HepG2 (cell line): ENCODE measurements around the gene DGCR8. TPM values are rescaled to one million over a fixed set of nuclear protein-coding genes. Genes with fewer than 3 reads are reported as not detected.
A peak's percentile ranks its signal among the peaks of the same experiment; 100 is the strongest.

Source experiments
- ATAC-seq: fragments of 200-7000 bp; cut with Tn5 transposase; 3 replicates; pipeline ENCODE4 v1.9.1; 2020; ENCODE audit warnings: mild to moderate bottlenecking, moderate library complexity
- BruUV-seq: library from RNA; stranded (reverse); fragments of 400-500 nt; replicated peaks from 2 replicates; lab custom pipeline; 2021; lab: Mats Ljungman, UMichigan
- CTCF ChIA-PET: fragments of 300-600 bp; formaldehyde crosslinking; extraction: SDS; loops from one replicate; lab custom pipeline; 2021; ENCODE audit warnings: low total read pairs, inconsistent platforms, low intra/inter-chr PET ratio; lab: Yijun Ruan, JAX
- POLR2A ChIA-PET: fragments of 350-600 bp; sonication (Branson Sonifier 250); formaldehyde crosslinking; loops from one replicate; lab custom pipeline; 2020; ENCODE audit warnings: antibody characterized with exemption, inconsistent platforms; lab: Yijun Ruan, JAX
- DNase-seq: peaks from one replicate; pipeline ENCODE4 v3.0.0-alpha.2; 2015; ENCODE audit warnings: low spot score
- FAIRE-seq: peaks from 3 replicates; lab custom pipeline; 2011; peaks lifted over from hg19 to GRCh38; lab: Jason Lieb, UNC
- H2AFZ ChIP-seq: one replicate; pipeline ENCODE4 v1.6.1; 2011; ENCODE audit warnings: low read length, inconsistent platforms
- H3K27ac ChIP-seq: fragments of 300-600 bp; 3 replicates; pipeline ENCODE4 v1.8.0; 2011; ENCODE audit warnings: mixed run types, mild to moderate bottlenecking, mixed read lengths, low read length, inconsistent platforms; ENCODE audit not compliant: insufficient read depth; ENCODE audit errors: extremely low read length
- H3K27me3 ChIP-seq, 2 experiments: fragments of 200-600 bp in 1 of 2; 2 replicates in 1 of 2; 3 replicates in 1 of 2; pipeline versions ENCODE4 v1.6.0 to v1.8.0; 2011; ENCODE audit warnings: low read length in 2 of 2, mild to moderate bottlenecking in 2 of 2, moderate library complexity in 2 of 2, inconsistent platforms in 1 of 2; ENCODE audit not compliant: insufficient read depth in 2 of 2, control insufficient read depth in 1 of 2
- H3K36me3 ChIP-seq, 2 experiments: fragments of 200-600 bp in 1 of 2; replicated peaks in 1 of 2; 2 replicates in 1 of 2; 3 replicates in 1 of 2; pipeline versions ENCODE4 v1.5.1 to v1.8.0; 2011; ENCODE audit warnings: low read length in 2 of 2, inconsistent platforms in 1 of 2; ENCODE audit not compliant: insufficient read depth in 2 of 2, control insufficient read depth in 1 of 2
- H3K4me1 ChIP-seq: 2 replicates; pipeline ENCODE4 v1.5.1; 2012; ENCODE audit warnings: low read length, inconsistent platforms; ENCODE audit not compliant: insufficient read depth
- H3K4me2 ChIP-seq: 2 replicates; pipeline ENCODE4 v1.6.0; 2011; ENCODE audit warnings: low read depth, low read length, inconsistent platforms
- H3K4me3 ChIP-seq, 3 experiments: fragments of 200-600 bp in 1 of 3; sonication (generic), shearing (Covaris generic) in 1 of 3; replicated peaks in 1 of 3; 2 replicates each; pipeline ENCODE4 v1.5.1; 2011 to 2016; ENCODE audit warnings: low read length in 3 of 3, inconsistent platforms in 2 of 3, low read depth in 2 of 3, mild to moderate bottlenecking in 2 of 3, control low read depth in 1 of 3, mixed read lengths in 1 of 3; ENCODE audit not compliant: insufficient read depth in 1 of 3
- H3K79me2 ChIP-seq: one replicate; pipeline ENCODE4 v1.6.1; 2011; ENCODE audit warnings: low read length, inconsistent platforms; ENCODE audit not compliant: insufficient read depth
- H3K9ac ChIP-seq: 2 replicates; pipeline ENCODE4 v1.6.0; 2011; ENCODE audit warnings: mild to moderate bottlenecking, low read depth, low read length, inconsistent platforms; ENCODE audit not compliant: insufficient read depth
- H3K9me3 ChIP-seq: 2 replicates; pipeline ENCODE4 v1.5.1; 2012; ENCODE audit warnings: mild to moderate bottlenecking, low read length
- H4K20me1 ChIP-seq: 2 replicates; pipeline ENCODE4 v1.6.0; 2011; ENCODE audit warnings: inconsistent platforms, mild to moderate bottlenecking, low read length, moderate library complexity; ENCODE audit not compliant: insufficient read depth
- FOXA1 ChIP-seq, 2 experiments: fragments of 450-650 bp in 1 of 2; sonication (generic) in 1 of 2; formaldehyde crosslinking in 1 of 2; IDR thresholded peaks; 2 replicates each; pipeline versions ENCODE4 v1.4.0 to v1.6.1; 2016 to 2020; ENCODE audit warnings: missing genetic modification reagents in 1 of 2
- HOXA3 ChIP-seq: sonication (generic); formaldehyde crosslinking; IDR thresholded peaks from 2 replicates; pipeline ENCODE4 v1.5.0; 2020; ENCODE audit warnings: missing genetic modification reagents
- IRF2 ChIP-seq: IDR thresholded peaks from 2 replicates; pipeline ENCODE4 v1.6.1; 2018; ENCODE audit warnings: missing genetic modification reagents, missing compliant biosample characterization
- MTF2 ChIP-seq: sonication (generic); formaldehyde crosslinking; IDR thresholded peaks from 2 replicates; pipeline ENCODE4 v1.5.0; 2020; ENCODE audit warnings: missing genetic modification reagents, borderline replicate concordance
- MXI1 ChIP-seq: IDR thresholded peaks from 3 replicates; pipeline ENCODE4 v1.6.1; 2012; ENCODE audit warnings: low read depth, low read length, inconsistent platforms, borderline replicate concordance
- RBM39 ChIP-seq: fragments of 200-400 bp; formaldehyde crosslinking; IDR thresholded peaks from one replicate; pipeline ENCODE4 v1.6.1; 2018; ENCODE audit warnings: antibody characterized with exemption, mild to moderate bottlenecking, low read depth, low read length; ENCODE audit not compliant: poor library complexity, severe bottlenecking
- SRSF9 ChIP-seq: fragments of 200-400 bp; formaldehyde crosslinking; IDR thresholded peaks from 2 replicates; pipeline ENCODE4 v1.6.1; 2018; ENCODE audit warnings: borderline replicate concordance, mild to moderate bottlenecking, low read depth, low read length; ENCODE audit not compliant: insufficient read depth, poor library complexity, severe bottlenecking
- TCF12 ChIP-seq, 2 experiments: fragments of 450-650 bp in 1 of 2; sonication (generic) in 1 of 2; formaldehyde crosslinking in 1 of 2; IDR thresholded peaks; 2 replicates each; pipeline versions ENCODE4 v1.6.1 to v1.8.0; 2017 to 2022; ENCODE audit warnings: antibody characterized with exemption in 1 of 2, mild to moderate bottlenecking in 1 of 2, missing genetic modification reagents in 1 of 2, moderate library complexity in 1 of 2
- ZNF280B ChIP-seq: sonication (generic); formaldehyde crosslinking; IDR thresholded peaks from 2 replicates; pipeline ENCODE4 v1.5.0; 2020; ENCODE audit warnings: missing genetic modification reagents, mild to moderate bottlenecking, borderline replicate concordance
- ZNF33B ChIP-seq: sonication (generic); formaldehyde crosslinking; IDR thresholded peaks from 2 replicates; pipeline ENCODE4 v1.5.1; 2020; ENCODE audit warnings: mild to moderate bottlenecking, missing genetic modification reagents
- ZNF563 ChIP-seq: sonication (generic); formaldehyde crosslinking; IDR thresholded peaks from 2 replicates; pipeline ENCODE4 v1.8.0; 2022; ENCODE audit warnings: mild to moderate bottlenecking, moderate library complexity, missing genetic modification reagents
- ZNF564 ChIP-seq: sonication (generic); formaldehyde crosslinking; IDR thresholded peaks from 2 replicates; pipeline ENCODE4 v1.8.1; 2023; ENCODE audit warnings: mild to moderate bottlenecking, missing genetic modification reagents
- WGBS: methylation state at CpG from one replicate; pipeline ENCODE4 v1.1.6; 2017; ENCODE audit warnings: low lambda C conversion rate; 5-methylcytosine and 5-hydroxymethylcytosine counted together
- in situ Hi-C: cut with HindIII; loops from 2 replicates; pipeline ENCODE4 v1.10.0; 2017; ENCODE audit warnings: low pct_unique_long_range_greater_than_20kb; ENCODE audit not compliant: extremely low pct_ligation_motif_present
- intact Hi-C: fragments of 100-400 bp; cut with micrococcal nuclease; formaldehyde crosslinking; loops from one replicate; pipeline ENCODE4 v1.10.0; 2022; ENCODE audit not compliant: unreplicated experiment
- polyA plus RNA-seq, 8 experiments: library from polyadenylated mRNA; depleted of rRNA in 3 of 8; stranded (reverse) in 7 of 8; unstranded in 1 of 8; fragments of >200 nt; fragmentation: Illumina TruSeq in 4 of 8; extraction: Trizol in 4 of 8; gene quantifications; 2 replicates each; pipeline versions ENCODE4 v1.2.1 to v1.2.3, GENCODE V29; 2011 to 2016; ENCODE audit warnings: low read depth in 4 of 8, missing spikeins in 1 of 8, mixed read lengths in 1 of 8; ENCODE audit not compliant: insufficient read depth in 1 of 8
- total RNA-seq, 5 experiments: library from RNA; depleted of rRNA; stranded (reverse); fragments of >200 nt; fragmentation: Illumina TruSeq; extraction: Trizol; gene quantifications; 2 replicates each; pipeline ENCODE4 v1.2.3, GENCODE V29; 2016; ENCODE audit warnings: low read depth in 1 of 5
- TF ChIP-seq, protein P1 (sequence below): sonication (generic); formaldehyde crosslinking; IDR thresholded peaks from 2 replicates; pipeline ENCODE4 v1.9.0; 2021; ENCODE audit warnings: missing genetic modification reagents, borderline replicate concordance
- TF ChIP-seq, protein P2 (sequence below): sonication (generic); formaldehyde crosslinking; IDR thresholded peaks from 2 replicates; pipeline ENCODE4 v1.9.0; 2022; ENCODE audit warnings: low read depth, missing genetic modification reagents

DGCR8 gene
- total and polyA plus RNA-seq, 2 of the 13 experiments (the other 11 are each of a cell fraction or from before 2014, with no cell fraction given), result 10.2 to 23.2 TPM

DNA sequence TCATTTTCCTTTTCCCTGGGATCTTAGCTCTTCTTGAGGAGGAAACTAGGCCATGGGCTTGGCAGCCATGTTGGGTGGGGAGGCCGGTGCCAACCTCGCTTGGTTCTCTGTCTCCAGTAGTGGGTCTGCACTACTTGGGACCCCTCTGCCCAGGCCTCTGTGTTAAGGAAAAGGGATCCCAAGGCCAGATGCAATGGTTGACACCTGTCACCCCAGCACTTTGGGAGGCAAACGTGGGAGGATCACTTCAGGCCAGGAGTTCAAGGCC is 49.6 kb downstream of the DGCR8 start (continued):
- TF ChIP-seq, protein P1, sequence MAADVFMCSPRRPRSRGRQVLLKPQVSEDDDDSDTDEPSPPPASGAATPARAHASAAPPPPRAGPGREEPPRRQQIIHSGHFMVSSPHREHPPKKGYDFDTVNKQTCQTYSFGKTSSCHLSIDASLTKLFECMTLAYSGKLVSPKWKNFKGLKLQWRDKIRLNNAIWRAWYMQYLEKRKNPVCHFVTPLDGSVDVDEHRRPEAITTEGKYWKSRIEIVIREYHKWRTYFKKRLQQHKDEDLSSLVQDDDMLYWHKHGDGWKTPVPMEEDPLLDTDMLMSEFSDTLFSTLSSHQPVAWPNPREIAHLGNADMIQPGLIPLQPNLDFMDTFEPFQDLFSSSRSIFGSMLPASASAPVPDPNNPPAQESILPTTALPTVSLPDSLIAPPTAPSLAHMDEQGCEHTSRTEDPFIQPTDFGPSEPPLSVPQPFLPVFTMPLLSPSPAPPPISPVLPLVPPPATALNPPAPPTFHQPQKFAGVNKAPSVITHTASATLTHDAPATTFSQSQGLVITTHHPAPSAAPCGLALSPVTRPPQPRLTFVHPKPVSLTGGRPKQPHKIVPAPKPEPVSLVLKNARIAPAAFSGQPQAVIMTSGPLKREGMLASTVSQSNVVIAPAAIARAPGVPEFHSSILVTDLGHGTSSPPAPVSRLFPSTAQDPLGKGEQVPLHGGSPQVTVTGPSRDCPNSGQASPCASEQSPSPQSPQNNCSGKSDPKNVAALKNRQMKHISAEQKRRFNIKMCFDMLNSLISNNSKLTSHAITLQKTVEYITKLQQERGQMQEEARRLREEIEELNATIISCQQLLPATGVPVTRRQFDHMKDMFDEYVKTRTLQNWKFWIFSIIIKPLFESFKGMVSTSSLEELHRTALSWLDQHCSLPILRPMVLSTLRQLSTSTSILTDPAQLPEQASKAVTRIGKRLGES (CRISPR knock-in tag), result no peak
- TF ChIP-seq IRF2 (CRISPR knock-in tag) (no peak), MTF2 (CRISPR knock-in tag) (no peak), SRSF9 (no peak)

GRCh38 chr22:20130319-20130718 is 50.3 kb downstream of the DGCR8 start:
- FAIRE-seq (no peak), DNase-seq (no peak), ATAC-seq (peak; percentile 22)
- POLR2A ChIA-PET, result interaction anchor here (1.2 kb wide), 2 partner anchors 13 to 161 kb away, joined by 3 to 4 read pairs; partner anchors contain the start of gene TRMT2A
- intact Hi-C loops, result no loop called here
- H3K9ac ChIP-seq, result no peak overlapping the region
- CTCF ChIA-PET, result no interaction called here
- H4K20me1 ChIP-seq, result peaks cover 3% of the 10 kb centered on the region; the same call in 1 of the 2 replicates
- peaks cover 45% of the 10 kb centered on the region for H3K4me1 ChIP-seq
- in situ Hi-C loops, result no loop called here
- H3K27ac ChIP-seq, result no peak overlapping the region
- H3K9me3 ChIP-seq, result no peaks in the 10 kb centered on the region
- peaks cover 10 to 23% of the 10 kb centered on the region in 2 experiments for H3K36me3 ChIP-seq
- H3K79me2 ChIP-seq, result peaks cover 11% of the 10 kb centered on the region
- no peak overlapping the region for H2AFZ ChIP-seq
- 0% methylated on average over 1 of the region's 3 CpGs for WGBS
- H3K4me2 ChIP-seq, result peak overlapping the region; percentile 88
- H3K27me3 ChIP-seq, result no peaks in the 10 kb centered on the region
- peak overlapping the region; percentile 73 to 86 (median 84); a peak in 4 of 6 replicates for H3K4me3 ChIP-seq
- no TSS peak for BruUV-seq
- no peak for TF ChIP-seq FOXA1 (IDR thresholded peaks at IDR 0.05)
- TF ChIP-seq FOXA1 (CRISPR knock-in tag; IDR thresholded peaks at IDR 0.05), result no peak
- TF ChIP-seq ZNF564 (CRISPR knock-in tag), result no peak
- TF ChIP-seq TCF12 (IDR thresholded peaks at IDR 0.05), result no peak
- 0 out of 2 replicates have a peak, but pooled peaks have one; percentile 29 for TF ChIP-seq TCF12 (CRISPR knock-in tag; IDR thresholded peaks at IDR 0.05)
- TF ChIP-seq, protein P2, sequence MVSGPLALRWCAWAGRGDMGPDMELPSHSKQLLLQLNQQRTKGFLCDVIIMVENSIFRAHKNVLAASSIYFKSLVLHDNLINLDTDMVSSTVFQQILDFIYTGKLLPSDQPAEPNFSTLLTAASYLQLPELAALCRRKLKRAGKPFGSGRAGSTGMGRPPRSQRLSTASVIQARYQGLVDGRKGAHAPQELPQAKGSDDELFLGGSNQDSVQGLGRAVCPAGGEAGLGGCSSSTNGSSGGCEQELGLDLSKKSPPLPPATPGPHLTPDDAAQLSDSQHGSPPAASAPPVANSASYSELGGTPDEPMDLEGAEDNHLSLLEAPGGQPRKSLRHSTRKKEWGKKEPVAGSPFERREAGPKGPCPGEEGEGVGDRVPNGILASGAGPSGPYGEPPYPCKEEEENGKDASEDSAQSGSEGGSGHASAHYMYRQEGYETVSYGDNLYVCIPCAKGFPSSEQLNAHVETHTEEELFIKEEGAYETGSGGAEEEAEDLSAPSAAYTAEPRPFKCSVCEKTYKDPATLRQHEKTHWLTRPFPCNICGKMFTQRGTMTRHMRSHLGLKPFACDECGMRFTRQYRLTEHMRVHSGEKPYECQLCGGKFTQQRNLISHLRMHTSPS (CRISPR knock-in tag), result peak; percentile 75
- TF ChIP-seq ZNF33B (CRISPR knock-in tag), result no peak
- TF ChIP-seq MXI1, result no peak
- 0 out of 2 replicates have a peak, but pooled peaks have one; percentile 41 for TF ChIP-seq ZNF280B
- 0 out of 2 replicates have a peak, but pooled peaks have one; percentile 26 for TF ChIP-seq ZNF563 (CRISPR knock-in tag)
- TF ChIP-seq RBM39, result peak; percentile 11
- TF ChIP-seq HOXA3 (CRISPR knock-in tag), result 0 out of 2 replicates have a peak, but pooled peaks have one; percentile 20
